Activated CD8-positive, alpha-beta T cell treated with anti-CD3 and anti-CD28 coated beads for 36 hours (primary cell): ENCODE results near the gene SLC28A2. TPM values are rescaled to one million over a fixed set of nuclear protein-coding genes. Genes with fewer than 3 reads are reported as not detected.

Experiments
- ATAC-seq: fragments of 200-7000 bp; cut with Tn5 transposase; one replicate; pipeline ENCODE4 v1.10.0; 2021; ENCODE audit warnings: mild to moderate bottlenecking, moderate library complexity
- CTCF ChIA-PET: fragments of 350-600 bp; sonication (Branson Sonifier 250); formaldehyde crosslinking; loops from one replicate; lab custom pipeline; 2021; ENCODE audit warnings: antibody characterized with exemption; lab: Charles Lee
- POLR2A ChIA-PET: fragments of 350-600 bp; sonication (Branson Sonifier 250); formaldehyde crosslinking; loops from one replicate; lab custom pipeline; 2021; ENCODE audit warnings: antibody characterized with exemption; lab: Charles Lee
- DNase-seq: peaks from one replicate; pipeline ENCODE4 v3.0.0-alpha.2; 2020
- H3K27ac Mint-ChIP-seq: one replicate; pipeline ENCODE4 v1.8.0; 2021; ENCODE audit warnings: mild to moderate bottlenecking, mixed read lengths
- H3K27me3 Mint-ChIP-seq: one replicate; pipeline ENCODE4 v1.8.0; 2021; ENCODE audit warnings: mixed read lengths
- H3K36me3 Mint-ChIP-seq: one replicate; pipeline ENCODE4 v1.8.0; 2021; ENCODE audit warnings: low read depth, mixed read lengths
- H3K4me1 Mint-ChIP-seq: one replicate; pipeline ENCODE4 v1.8.0; 2021; ENCODE audit warnings: low read depth, mixed read lengths
- H3K4me3 Mint-ChIP-seq: one replicate; pipeline ENCODE4 v1.8.0; 2021; ENCODE audit warnings: mild to moderate bottlenecking, moderate library complexity, mixed read lengths
- H3K9me3 Mint-ChIP-seq: one replicate; pipeline ENCODE4 v1.8.0; 2021; ENCODE audit warnings: mixed read lengths
- intact Hi-C: fragments of 100-400 bp; cut with micrococcal nuclease; formaldehyde crosslinking; loops from one replicate; pipeline ENCODE4 v1.10.0; 2022
- total RNA-seq, 2 experiments: library from RNA; stranded (reverse); gene quantifications; one replicate each; pipeline ENCODE4 v1.2.3, GENCODE V29; 2021
- TF ChIP-seq, protein P1 (sequence below): fragments of 200-600 bp; IDR thresholded peaks from one replicate; pipeline ENCODE4 v1.8.0; 2022; ENCODE audit warnings: antibody characterized with exemption, mild to moderate bottlenecking

SLC28A2 gene
- total RNA-seq, 2 experiments from 2014 or later, result not detected

- POLR2A ChIA-PET, result interaction anchor here (0.6 kb wide), 1 partner anchor 342 kb away, joined by 3 read pairs; no protein-coding TSS in a partner anchor
- intact Hi-C loops, result no loop called here
- peaks cover 12% of the 10 kb centered on the region for H3K27me3 Mint-ChIP-seq
- no peaks in the 10 kb centered on the region for H3K36me3 Mint-ChIP-seq
- H3K9me3 Mint-ChIP-seq, result no peaks in the 10 kb centered on the region
- TF ChIP-seq, protein P1, sequence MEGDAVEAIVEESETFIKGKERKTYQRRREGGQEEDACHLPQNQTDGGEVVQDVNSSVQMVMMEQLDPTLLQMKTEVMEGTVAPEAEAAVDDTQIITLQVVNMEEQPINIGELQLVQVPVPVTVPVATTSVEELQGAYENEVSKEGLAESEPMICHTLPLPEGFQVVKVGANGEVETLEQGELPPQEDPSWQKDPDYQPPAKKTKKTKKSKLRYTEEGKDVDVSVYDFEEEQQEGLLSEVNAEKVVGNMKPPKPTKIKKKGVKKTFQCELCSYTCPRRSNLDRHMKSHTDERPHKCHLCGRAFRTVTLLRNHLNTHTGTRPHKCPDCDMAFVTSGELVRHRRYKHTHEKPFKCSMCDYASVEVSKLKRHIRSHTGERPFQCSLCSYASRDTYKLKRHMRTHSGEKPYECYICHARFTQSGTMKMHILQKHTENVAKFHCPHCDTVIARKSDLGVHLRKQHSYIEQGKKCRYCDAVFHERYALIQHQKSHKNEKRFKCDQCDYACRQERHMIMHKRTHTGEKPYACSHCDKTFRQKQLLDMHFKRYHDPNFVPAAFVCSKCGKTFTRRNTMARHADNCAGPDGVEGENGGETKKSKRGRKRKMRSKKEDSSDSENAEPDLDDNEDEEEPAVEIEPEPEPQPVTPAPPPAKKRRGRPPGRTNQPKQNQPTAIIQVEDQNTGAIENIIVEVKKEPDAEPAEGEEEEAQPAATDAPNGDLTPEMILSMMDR, result no peak
- CTCF ChIA-PET, result no interaction called here
- H3K4me3 Mint-ChIP-seq, result no peak overlapping the region
- no peak for DNase-seq
- H3K4me1 Mint-ChIP-seq, result no peaks in the 10 kb centered on the region
- ATAC-seq, result no peak
- no peak overlapping the region for H3K27ac Mint-ChIP-seq
These were observed 30.1 kb upstream of the SLC28A2 start for GRCh38 chr15:45221967-45222366.

DNA sequence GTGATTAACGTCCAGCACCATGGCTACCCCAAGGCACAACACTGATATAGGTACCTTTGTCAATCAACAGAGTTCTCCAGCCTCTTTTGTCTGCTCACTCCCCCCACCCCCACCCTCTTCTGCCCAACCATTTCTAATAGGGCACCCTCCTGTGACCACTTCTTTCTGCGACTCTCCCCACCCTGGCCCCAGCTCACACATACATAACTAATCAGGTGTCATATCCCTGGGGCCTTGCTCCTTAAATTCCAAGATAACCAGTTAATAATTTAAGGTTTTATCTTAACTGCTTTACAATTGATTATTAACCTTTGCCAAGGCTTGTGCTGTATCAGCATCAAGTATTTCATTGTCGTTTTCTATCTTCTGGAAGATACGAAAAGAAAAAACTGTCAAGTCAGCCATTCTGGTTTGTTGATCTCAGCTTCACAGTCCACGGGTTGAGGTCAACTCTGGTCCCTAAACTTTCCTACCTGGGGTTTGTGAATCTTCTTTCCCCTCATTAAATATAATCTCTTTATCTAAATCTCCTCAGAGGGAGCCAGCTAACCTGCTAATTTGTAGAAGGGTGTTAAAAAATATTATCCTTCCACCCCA, 27.3 kb upstream of the SLC28A2 start:
- Mint-ChIP-seq H3K36me3 (no peaks in the 10 kb centered on the region), H3K4me1 (no peaks in the 10 kb centered on the region), H3K27me3 (peaks cover 12% of the 10 kb centered on the region), H3K9me3 (no peaks in the 10 kb centered on the region), H3K27ac (no peak overlapping the region), H3K4me3 (no peak overlapping the region)
- TF ChIP-seq, protein P1, result no peak
- ATAC-seq (no peak), DNase-seq (no peak)
- POLR2A ChIA-PET, result no interaction called here
- CTCF ChIA-PET, result interaction anchor here (2.1 to 2.9 kb wide), 2 partner anchors 20 to 61 kb away, joined by 6 to 14 read pairs; no protein-coding TSS in a partner anchor
- intact Hi-C loops, result no loop called here

DNA sequence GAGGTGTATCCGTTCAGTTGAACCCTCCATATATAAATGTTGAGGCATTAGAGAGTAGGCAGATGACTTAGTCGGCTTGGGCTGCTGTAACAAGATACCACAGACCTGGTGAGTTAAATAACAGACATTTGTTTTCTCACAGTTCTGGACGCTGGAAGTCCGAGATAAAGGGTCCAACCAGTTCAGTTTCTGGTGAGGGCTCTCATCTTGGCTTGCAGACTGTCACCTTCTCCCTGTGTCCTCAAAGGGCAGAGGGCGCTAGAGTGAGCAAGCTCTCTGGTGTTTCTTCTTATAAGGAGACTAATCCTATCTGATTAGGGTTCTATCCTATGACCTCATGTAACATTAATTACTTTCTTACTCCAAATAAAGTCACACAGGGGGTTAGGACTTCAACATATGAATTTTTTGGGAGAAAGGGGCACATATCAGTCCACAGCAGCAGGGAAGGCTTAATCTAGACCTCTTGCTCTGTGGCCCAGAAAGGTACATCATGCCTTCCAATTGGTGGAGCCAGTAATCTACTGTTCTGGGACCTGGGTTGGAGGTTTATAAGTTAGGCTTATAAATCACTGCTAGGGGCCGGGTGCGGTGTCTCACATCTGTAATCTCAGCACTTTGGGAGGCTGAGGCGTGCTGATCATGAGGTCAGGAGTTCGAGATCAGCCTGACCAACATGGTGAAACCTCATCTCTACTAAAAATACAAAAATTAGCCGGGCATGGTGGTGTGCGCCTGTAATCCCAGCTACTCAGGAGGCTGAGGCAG, 26.3 kb upstream of the SLC28A2 start:
- CTCF ChIA-PET, result no interaction called here
- no peaks in the 10 kb centered on the region for H3K9me3 Mint-ChIP-seq
- ATAC-seq (no peak), DNase-seq (peak; percentile 11)
- POLR2A ChIA-PET, result no interaction called here
- H3K4me3 Mint-ChIP-seq, result no peak overlapping the region
- H3K4me1 Mint-ChIP-seq, result no peaks in the 10 kb centered on the region
- TF ChIP-seq, protein P1, result no peak
- intact Hi-C loops, result no loop called here
- peaks cover 12% of the 10 kb centered on the region for H3K27me3 Mint-ChIP-seq
- H3K36me3 Mint-ChIP-seq, result no peaks in the 10 kb centered on the region
- H3K27ac Mint-ChIP-seq, result no peak overlapping the region

GRCh38 chr15:45228931-45229330, 23.1 kb upstream of the SLC28A2 start:
- DNase-seq (no peak), ATAC-seq (no peak)
- POLR2A ChIA-PET, result no interaction called here
- CTCF ChIA-PET, result no interaction called here
- TF ChIP-seq, protein P1, result no peak
- H3K36me3 Mint-ChIP-seq, result no peaks in the 10 kb centered on the region
- H3K4me1 Mint-ChIP-seq, result no peaks in the 10 kb centered on the region
- no peaks in the 10 kb centered on the region for H3K9me3 Mint-ChIP-seq
- H3K27me3 Mint-ChIP-seq, result no peaks in the 10 kb centered on the region
- intact Hi-C loops, result no loop called here
- H3K27ac Mint-ChIP-seq, result no peak overlapping the region
- no peak overlapping the region for H3K4me3 Mint-ChIP-seq
